GM23338 (cell line): Measurements from ENCODE around the gene JAG1.

Experiments
- CREB1 ChIP-seq: fragments of 250-450 bp; sonication (Bioruptor Pico); IDR thresholded peaks from 2 replicates; pipeline ENCODE4 v1.5.0; 2020; ENCODE audit warnings: low read depth, mild to moderate bottlenecking, moderate library complexity
- CTCF ChIP-seq, 2 experiments: fragments of 200-600 bp in 1 of 2; sonication (generic) in 1 of 2; conservative IDR thresholded peaks; 2 replicates each; pipeline versions ENCODE4 v1.5.1 to v1.6.1; 2016 to 2017; ENCODE audit warnings: antibody characterized with exemption in 2 of 2, low read depth in 2 of 2, mild to moderate bottlenecking in 2 of 2, moderate library complexity in 1 of 2
- EZH2phosphoT487 ChIP-seq: fragments of 200-600 bp; sonication (generic); IDR thresholded peaks from one replicate; pipeline ENCODE4 v1.8.1; 2018; ENCODE audit warnings: antibody characterized with exemption; ENCODE audit not compliant: unreplicated experiment
- JUNB ChIP-seq: IDR thresholded peaks from one replicate; pipeline ENCODE4 v1.6.1; 2016; ENCODE audit warnings: antibody characterized with exemption; ENCODE audit not compliant: unreplicated experiment
- POLR2AphosphoS5 ChIP-seq: IDR thresholded peaks from 2 replicates; pipeline ENCODE4 v1.6.1; 2016; ENCODE audit warnings: antibody characterized with exemption, low read depth
- REST ChIP-seq: IDR thresholded peaks from one replicate; pipeline ENCODE4 v1.6.1; 2018; ENCODE audit warnings: antibody characterized with exemption; ENCODE audit not compliant: unreplicated experiment

- TF ChIP-seq CTCF (conservative IDR thresholded peaks at IDR 0.05; ENCODE audit: low read depth in 2 of 2) (no peak), JUNB (no peak), EZH2phosphoT487 (no peak), POLR2AphosphoS5 (no peak), REST (no peak), CREB1 (CRISPR knock-in tag) (no peak)
Measured at GRCh38 chr20:10649797-10650160, 24.0 kb downstream of the JAG1 start.
